Fibroblast of mammary gland (primary cell): ENCODE results near the gene DPPA5.
"Not testable (repeated sequence)": the region's sequence is repeated elsewhere in the genome, so short reads cannot be mapped to it uniquely, and the experiment has no call there.

Source experiments
- DNase-seq: peaks from one replicate; pipeline ENCODE4 v3.0.0-alpha.2; 2010; ENCODE audit warnings: low read depth
- H3K4me3 ChIP-seq: 2 replicates; pipeline ENCODE4 v1.5.1; 2011; ENCODE audit warnings: low read depth, mild to moderate bottlenecking, low read length, moderate library complexity; ENCODE audit not compliant: control insufficient read depth
- TF ChIP-seq, protein P1 (sequence below): conservative IDR thresholded peaks from 2 replicates; pipeline ENCODE4 v1.5.1; 2011; ENCODE audit warnings: low read depth, low read length, inconsistent platforms; ENCODE audit not compliant: control insufficient read depth, insufficient read depth

The DPPA5 gene

DNA sequence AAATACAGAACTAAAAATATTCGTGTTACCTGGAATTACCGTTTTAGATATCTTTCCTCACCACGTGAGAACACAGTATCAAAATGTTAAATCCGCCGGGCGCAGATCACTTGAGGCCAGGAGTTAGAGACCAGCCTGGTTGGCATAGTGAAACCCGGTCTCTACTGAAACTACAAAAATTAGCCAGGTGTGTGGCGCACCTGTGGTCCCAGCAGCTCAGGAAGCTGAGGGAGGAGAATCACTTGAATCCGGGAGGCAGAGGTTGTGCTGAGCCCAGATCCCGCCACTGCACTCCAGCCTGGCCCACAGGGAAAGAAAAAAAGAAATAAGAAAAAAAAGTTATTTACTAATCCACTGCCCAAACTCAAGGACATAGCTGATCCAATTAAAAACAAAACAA lies 35.8 kb upstream of the DPPA5 start:
- DNase-seq: no peak
- H3K4me3 ChIP-seq: no peak overlapping the region
- TF ChIP-seq, protein P1, sequence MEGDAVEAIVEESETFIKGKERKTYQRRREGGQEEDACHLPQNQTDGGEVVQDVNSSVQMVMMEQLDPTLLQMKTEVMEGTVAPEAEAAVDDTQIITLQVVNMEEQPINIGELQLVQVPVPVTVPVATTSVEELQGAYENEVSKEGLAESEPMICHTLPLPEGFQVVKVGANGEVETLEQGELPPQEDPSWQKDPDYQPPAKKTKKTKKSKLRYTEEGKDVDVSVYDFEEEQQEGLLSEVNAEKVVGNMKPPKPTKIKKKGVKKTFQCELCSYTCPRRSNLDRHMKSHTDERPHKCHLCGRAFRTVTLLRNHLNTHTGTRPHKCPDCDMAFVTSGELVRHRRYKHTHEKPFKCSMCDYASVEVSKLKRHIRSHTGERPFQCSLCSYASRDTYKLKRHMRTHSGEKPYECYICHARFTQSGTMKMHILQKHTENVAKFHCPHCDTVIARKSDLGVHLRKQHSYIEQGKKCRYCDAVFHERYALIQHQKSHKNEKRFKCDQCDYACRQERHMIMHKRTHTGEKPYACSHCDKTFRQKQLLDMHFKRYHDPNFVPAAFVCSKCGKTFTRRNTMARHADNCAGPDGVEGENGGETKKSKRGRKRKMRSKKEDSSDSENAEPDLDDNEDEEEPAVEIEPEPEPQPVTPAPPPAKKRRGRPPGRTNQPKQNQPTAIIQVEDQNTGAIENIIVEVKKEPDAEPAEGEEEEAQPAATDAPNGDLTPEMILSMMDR: no peak

DNA sequence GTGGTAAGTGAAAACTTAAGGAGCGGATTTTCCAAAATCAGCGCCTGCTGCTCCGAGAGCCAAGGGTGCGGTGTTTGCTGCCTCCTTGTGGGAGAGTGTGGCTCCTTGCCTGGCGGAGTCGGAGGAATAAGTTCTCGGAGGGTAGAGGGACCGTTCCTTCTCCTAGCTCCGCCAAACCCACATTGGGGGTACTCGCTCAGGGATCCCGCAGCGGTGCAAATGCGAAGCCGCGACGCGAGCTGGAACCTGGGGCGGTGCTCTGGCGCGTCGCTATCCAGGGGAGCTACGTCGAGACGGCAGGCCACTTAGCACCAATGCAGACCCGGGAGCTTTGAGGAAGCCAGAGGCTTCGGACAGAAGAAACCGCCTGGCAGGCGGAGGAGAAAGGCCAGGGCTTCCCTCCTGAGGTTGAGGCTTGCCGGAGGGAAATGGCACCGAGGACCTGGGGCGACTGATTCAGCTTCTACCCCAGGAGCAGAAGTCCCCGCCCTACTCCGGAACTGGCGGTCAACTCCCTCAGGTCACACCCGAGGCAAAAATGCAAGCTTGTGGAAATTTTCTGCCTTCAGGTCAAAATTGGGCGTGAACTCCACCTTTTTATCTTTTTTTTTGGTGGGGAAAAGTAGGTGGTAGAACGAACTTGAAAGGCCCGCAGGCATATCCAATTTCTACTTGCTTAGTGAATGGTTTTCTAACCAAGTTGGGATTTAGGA lies 34.9 kb upstream of the DPPA5 start:
- peak overlapping the region; percentile 51 for H3K4me3 ChIP-seq
- TF ChIP-seq, protein P1: peak; percentile 79

DNA sequence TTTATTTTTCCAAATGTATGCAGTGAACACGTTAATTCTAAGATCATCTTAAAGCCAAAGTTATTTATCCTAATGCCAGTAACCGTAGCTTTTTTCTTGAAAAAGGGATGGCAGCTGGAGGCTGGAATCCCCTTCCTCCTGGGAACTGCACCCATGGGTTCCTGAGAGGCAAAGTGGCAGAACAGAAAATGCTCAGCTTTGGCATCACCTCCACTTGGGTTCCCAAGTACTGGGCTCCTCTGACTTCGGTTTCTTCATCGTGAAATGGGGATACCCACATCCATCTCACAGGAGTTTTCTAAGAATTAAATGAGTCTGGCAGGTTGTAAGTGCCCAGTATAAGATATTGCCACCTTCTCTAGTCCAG lies 34.3 kb upstream of the DPPA5 start:
- H3K4me3 ChIP-seq: peak overlapping the region; percentile 51
- TF ChIP-seq, protein P1: no peak
- no peak for DNase-seq

More for the DNA sequence above, 34.9 kb upstream of the DPPA5 start:
- DNase-seq: peak; percentile 56

DNA sequence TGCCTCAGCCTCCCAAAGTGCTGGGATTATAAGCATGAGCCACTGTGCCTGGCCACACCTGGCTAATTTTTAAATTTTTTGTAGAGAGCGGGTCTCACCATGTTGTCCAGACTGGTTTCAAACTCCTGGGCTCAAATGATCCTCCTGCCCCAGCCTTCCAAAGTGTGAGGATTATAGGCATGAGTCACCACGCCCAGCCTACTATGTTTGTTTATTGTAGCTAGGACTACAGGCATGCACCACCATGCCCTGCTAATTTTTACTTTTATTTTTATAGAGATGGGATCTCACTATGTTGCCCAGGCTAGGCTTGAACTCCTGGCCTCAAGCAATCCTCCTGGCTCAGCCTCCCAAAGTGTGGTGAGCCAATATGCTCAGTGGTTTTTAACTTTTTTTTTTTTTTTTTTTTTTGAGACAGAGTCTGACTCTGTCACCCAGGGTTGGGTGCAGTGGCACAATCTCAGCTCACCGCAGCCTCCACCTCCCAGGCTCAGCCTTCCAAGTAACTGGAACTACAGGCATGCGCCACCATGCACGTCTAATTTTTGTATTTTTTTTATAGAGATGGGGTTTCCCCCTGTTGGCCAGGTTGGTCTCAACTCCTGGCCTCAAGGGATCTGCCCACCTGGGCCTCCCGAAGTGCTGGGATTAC lies 28.5 kb upstream of the DPPA5 start:
- TF ChIP-seq, protein P1: no peak

DNA sequence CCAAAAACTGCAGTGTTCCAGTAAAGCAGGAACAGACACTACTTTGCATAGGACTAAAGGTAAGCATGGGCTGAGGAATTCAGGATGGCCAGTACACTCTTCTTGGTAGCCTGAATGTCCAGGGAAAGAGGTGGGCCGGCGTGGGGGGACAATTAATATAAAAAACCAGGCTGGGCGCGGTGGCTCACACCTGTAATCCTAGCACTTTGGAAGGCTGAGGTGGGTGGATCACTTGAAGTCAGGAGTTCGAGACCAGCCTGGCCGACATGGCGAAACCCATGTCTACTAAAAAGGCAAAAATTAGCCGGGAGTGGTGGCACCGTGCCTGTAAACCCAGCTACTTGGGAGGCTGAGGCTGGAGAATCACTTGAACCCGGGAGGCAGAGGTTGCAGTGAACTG lies 27.5 kb upstream of the DPPA5 start:
- DNase-seq, H3K4me3 ChIP-seq: not testable (repeated sequence)

More for the DNA sequence above, 28.5 kb upstream of the DPPA5 start:
- no peak overlapping the region for H3K4me3 ChIP-seq
- DNase-seq: peak; percentile 16

DNA sequence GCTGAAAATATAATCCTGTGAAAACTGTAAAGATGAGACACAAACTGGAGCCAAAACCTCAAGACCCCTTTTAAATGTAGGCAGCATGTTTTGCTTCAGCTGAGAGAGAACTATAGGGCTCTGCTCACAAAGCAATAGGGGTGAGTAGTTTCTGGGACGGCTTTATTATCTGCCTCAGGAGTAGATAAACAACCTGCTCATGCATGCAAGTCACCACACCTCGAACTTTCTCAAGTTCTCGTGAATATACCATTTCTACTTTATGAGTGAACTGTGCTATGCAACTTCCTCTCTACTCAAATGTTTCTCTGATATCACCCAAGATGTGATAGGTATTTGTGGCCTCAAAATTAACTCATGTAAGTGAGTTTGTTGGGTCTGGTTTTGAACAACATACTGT lies 23.1 kb upstream of the DPPA5 start:
- no peak for DNase-seq
- TF ChIP-seq, protein P1: no peak
- no peak overlapping the region for H3K4me3 ChIP-seq

DNA sequence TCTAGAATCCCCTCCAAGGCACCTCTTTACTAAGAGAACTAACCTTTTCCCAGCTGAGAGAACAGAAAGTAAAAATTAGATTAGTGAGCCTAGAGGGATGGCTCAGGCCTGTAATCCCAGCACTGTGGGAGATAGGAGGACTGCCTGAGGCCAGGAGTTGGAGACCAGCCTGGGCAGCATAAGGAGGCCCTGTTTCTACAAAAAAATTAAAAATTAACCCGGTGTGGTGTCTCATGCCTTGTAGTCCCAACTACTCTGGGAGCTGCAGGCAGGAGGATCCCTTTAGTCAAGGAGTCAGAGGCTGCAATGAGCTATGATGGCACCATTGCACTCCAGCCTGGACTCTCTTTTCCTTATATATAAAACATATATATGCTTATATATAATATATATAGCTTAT lies 21.1 kb upstream of the DPPA5 start:
- H3K4me3 ChIP-seq: no peak overlapping the region
- TF ChIP-seq, protein P1: no peak

More for the DNA sequence above, 21.1 kb upstream of the DPPA5 start:
- DNase-seq: no peak
